Fibroblast of lung (primary cell): ENCODE measurements around the gene USP31. TPM values are rescaled to one million over a fixed set of nuclear protein-coding genes. Genes with fewer than 3 reads are reported as not detected.

Experiments
- DNase-seq, 2 donors: peaks; one replicate each; pipeline versions ENCODE4 v3.0.0 to v3.0.0-alpha.2; 2010; ENCODE audit warnings: low read depth in 2 of 2
- H2AFZ ChIP-seq: 2 replicates; pipeline ENCODE4 v1.5.1; 2012; ENCODE audit warnings: low read length, control low read depth, inconsistent platforms
- H3K27ac ChIP-seq: 2 replicates; pipeline ENCODE4 v1.5.1; 2011; ENCODE audit warnings: low read length, control low read depth; ENCODE audit not compliant: insufficient read depth
- H3K27me3 ChIP-seq: 2 replicates; pipeline ENCODE4 v1.5.1; 2011; ENCODE audit warnings: mild to moderate bottlenecking, low read length; ENCODE audit not compliant: control insufficient read depth, insufficient read depth
- H3K36me3 ChIP-seq: 2 replicates; pipeline ENCODE4 v1.5.1; 2011; ENCODE audit warnings: low read length; ENCODE audit not compliant: control insufficient read depth, insufficient read depth
- H3K4me1 ChIP-seq: 2 replicates; pipeline ENCODE4 v1.5.1; 2011; ENCODE audit warnings: low read length; ENCODE audit not compliant: control insufficient read depth, insufficient read depth; ENCODE audit errors: extremely low read depth
- H3K4me2 ChIP-seq: 2 replicates; pipeline ENCODE4 v1.5.1; 2011; ENCODE audit warnings: low read length, control low read depth; ENCODE audit not compliant: insufficient read depth; ENCODE audit errors: extremely low read depth
- H3K4me3 ChIP-seq, 4 experiments: fragments of 200-600 bp in 1 of 4; sonication (generic) in 1 of 4; replicated peaks in 1 of 4; 2 replicates each; pipeline ENCODE4 v1.5.1; 2011 to 2016; ENCODE audit warnings: low read length in 4 of 4, low read depth in 3 of 4, mild to moderate bottlenecking in 3 of 4, control low read depth in 2 of 4, inconsistent platforms in 1 of 4, mixed read lengths in 1 of 4; ENCODE audit not compliant: insufficient read depth in 1 of 4; ENCODE audit errors: control extremely low read depth in 1 of 4
- H3K79me2 ChIP-seq: 2 replicates; pipeline ENCODE4 v1.5.1; 2012; ENCODE audit warnings: mild to moderate bottlenecking, low read length, inconsistent platforms; ENCODE audit not compliant: control insufficient read depth, insufficient read depth
- H3K9ac ChIP-seq: 2 replicates; pipeline ENCODE4 v1.5.1; 2011; ENCODE audit warnings: mild to moderate bottlenecking, low read length, control low read depth; ENCODE audit not compliant: insufficient read depth
- H3K9me3 ChIP-seq: 2 replicates; pipeline ENCODE4 v1.5.1; 2012; ENCODE audit warnings: low read depth, low read length; ENCODE audit not compliant: control insufficient read depth, insufficient read depth
- H4K20me1 ChIP-seq: 2 replicates; pipeline ENCODE4 v1.5.1; 2011; ENCODE audit warnings: low read length; ENCODE audit not compliant: control insufficient read depth, insufficient read depth; ENCODE audit errors: extremely low read depth
- EZH2 ChIP-seq: IDR thresholded peaks from 2 replicates; pipeline ENCODE4 v1.5.1; 2012; ENCODE audit warnings: low read length, control low read depth, mild to moderate bottlenecking; ENCODE audit errors: missing control alignments
- polyA plus RNA-seq, 2 donors: library from polyadenylated mRNA; depleted of rRNA in 1 of 2; stranded (reverse) in 1 of 2; unstranded in 1 of 2; fragments of >200 nt; gene quantifications; 2 replicates each; pipeline ENCODE4 v1.2.1, GENCODE V29; 2011 to 2012; ENCODE audit warnings: missing spikeins in 1 of 2
- total RNA-seq: library from RNA; depleted of rRNA; stranded (reverse); fragments of >200 nt; gene quantifications from 2 replicates; pipeline ENCODE4 v1.2.1, GENCODE V29; 2014
- TF ChIP-seq, protein P1 (sequence below), 2 donors: IDR thresholded peaks in 1 of 2; conservative IDR thresholded peaks in 1 of 2; 1 replicate in 1 of 2; 2 replicates in 1 of 2; pipeline ENCODE4 v1.5.1; 2011 to 2012; ENCODE audit warnings: low read length in 2 of 2, control low read depth in 1 of 2, inconsistent platforms in 1 of 2, low read depth in 1 of 2, mild to moderate bottlenecking in 1 of 2

USP31 gene
- total and polyA plus RNA-seq, 2 donors (not counting 1 experiment from before 2014, with no cell fraction given): 4.8 to 5.8 TPM

DNA sequence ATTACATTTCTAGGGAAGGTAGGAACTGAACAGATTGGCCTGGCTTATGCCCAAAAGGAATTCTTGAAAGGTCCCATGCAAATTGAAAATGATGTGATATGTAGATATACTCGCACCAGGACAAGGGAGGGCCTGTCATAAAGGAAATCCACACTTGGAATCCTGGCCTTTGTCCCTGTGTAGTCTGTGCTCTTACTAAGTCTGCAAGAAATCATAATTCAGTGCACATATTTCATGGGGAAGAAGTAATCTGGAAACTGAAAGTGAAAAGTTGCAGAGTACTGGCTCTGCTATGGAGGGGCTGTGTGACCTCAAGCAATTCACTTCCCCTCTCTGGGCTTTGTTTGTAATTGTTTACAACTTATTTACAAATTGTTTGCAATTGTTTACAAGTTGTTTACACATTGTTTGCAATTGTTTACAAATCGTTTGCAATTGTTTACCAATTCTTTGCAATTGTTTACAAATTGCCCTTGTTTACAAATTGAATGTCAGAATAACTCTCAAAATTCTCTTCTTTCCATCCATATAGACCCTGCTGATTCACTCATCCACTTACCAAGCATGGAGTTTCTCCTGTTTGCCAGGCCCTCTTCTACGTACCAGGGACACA, 46.2 kb upstream of the USP31 start:
- H3K4me2 ChIP-seq: no peak overlapping the region
- no peaks in the 10 kb centered on the region for H3K36me3 ChIP-seq
- no peaks in the 10 kb centered on the region for H3K27me3 ChIP-seq
- no peaks in the 10 kb centered on the region for H3K9me3 ChIP-seq
- no peak overlapping the region for H3K9ac ChIP-seq
- H3K27ac ChIP-seq: no peak overlapping the region
- no peaks in the 10 kb centered on the region for H3K4me1 ChIP-seq
- H2AFZ ChIP-seq: no peak overlapping the region
- no peak overlapping the region for H3K4me3 ChIP-seq
- no peak for TF ChIP-seq EZH2
- TF ChIP-seq, protein P1, sequence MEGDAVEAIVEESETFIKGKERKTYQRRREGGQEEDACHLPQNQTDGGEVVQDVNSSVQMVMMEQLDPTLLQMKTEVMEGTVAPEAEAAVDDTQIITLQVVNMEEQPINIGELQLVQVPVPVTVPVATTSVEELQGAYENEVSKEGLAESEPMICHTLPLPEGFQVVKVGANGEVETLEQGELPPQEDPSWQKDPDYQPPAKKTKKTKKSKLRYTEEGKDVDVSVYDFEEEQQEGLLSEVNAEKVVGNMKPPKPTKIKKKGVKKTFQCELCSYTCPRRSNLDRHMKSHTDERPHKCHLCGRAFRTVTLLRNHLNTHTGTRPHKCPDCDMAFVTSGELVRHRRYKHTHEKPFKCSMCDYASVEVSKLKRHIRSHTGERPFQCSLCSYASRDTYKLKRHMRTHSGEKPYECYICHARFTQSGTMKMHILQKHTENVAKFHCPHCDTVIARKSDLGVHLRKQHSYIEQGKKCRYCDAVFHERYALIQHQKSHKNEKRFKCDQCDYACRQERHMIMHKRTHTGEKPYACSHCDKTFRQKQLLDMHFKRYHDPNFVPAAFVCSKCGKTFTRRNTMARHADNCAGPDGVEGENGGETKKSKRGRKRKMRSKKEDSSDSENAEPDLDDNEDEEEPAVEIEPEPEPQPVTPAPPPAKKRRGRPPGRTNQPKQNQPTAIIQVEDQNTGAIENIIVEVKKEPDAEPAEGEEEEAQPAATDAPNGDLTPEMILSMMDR (conservative IDR thresholded peaks at IDR 0.05 in 1 of 2, IDR thresholded peaks at IDR 0.05 in 1 of 2; ENCODE audit: low read depth in 1 of 2, low read length in 2 of 2): no peak
- H3K79me2 ChIP-seq: no peaks in the 10 kb centered on the region
- no peaks in the 10 kb centered on the region for H4K20me1 ChIP-seq
- no peak for DNase-seq

DNA sequence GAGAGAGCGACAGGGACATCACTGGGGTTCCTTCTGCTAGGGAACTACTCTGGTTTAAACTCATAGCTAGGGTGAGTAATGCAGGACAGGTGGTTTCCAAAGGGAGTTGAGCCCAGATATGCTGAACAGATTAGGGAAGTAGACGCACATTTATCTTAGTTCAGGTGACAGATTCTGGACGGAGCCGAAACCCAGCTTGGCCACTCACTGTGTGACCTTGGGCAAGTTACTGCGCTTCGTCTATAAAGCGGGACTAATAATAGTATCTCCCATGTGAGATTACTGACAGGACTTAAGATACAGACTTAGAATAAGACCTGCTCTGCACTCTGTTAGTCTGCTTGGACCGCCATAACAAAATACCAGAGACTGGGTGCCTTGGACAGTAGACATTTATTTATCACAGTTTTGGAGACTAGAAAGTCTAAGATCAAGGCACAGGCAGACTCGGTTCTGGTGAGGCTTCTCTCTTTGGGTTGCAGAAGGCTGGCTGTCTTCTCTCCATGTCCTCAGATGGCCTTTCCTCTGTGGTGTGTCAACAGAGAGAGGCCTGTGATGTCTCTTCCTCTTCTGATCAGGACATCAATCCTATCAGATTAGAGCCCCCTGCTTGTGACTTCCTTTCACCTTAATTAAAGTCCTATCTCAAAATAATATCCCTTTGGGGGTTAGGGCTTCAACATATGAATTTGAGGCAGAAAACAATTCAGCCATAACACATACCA, 45.4 kb upstream of the USP31 start:
- no peaks in the 10 kb centered on the region for H3K36me3 ChIP-seq
- no peak overlapping the region for H3K27ac ChIP-seq
- H3K4me1 ChIP-seq: no peaks in the 10 kb centered on the region
- no peaks in the 10 kb centered on the region for H3K79me2 ChIP-seq
- H3K27me3 ChIP-seq: no peaks in the 10 kb centered on the region
- no peaks in the 10 kb centered on the region for H3K9me3 ChIP-seq
- DNase-seq: no peak
- no peak overlapping the region for H2AFZ ChIP-seq
- H3K9ac ChIP-seq: no peak overlapping the region
- no peak overlapping the region for H3K4me3 ChIP-seq
- H3K4me2 ChIP-seq: no peak overlapping the region
- H4K20me1 ChIP-seq: no peaks in the 10 kb centered on the region
- TF ChIP-seq, protein P1 (conservative IDR thresholded peaks at IDR 0.05 in 1 of 2, IDR thresholded peaks at IDR 0.05 in 1 of 2; ENCODE audit: low read depth in 1 of 2, low read length in 2 of 2): no peak
- no peak for TF ChIP-seq EZH2

DNA sequence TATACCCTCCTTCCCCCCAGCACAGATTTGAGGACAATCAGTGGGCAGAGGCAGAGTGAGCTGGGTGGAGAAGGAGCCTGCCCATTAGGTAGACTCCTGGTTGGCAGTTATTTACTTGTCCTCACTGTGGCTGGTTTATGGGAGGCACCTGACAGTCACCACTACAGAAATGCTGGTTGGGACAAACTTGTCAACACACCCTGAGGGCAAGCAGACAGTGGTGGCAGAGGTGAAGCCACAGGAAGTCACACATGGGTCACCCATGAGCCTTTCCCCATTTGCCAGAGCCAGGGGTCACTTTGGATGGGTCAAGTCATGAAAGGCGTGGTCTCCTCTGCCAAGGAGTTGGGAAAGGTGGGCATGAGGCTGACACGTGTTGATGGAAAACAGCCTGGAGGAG, 39.7 kb upstream of the USP31 start:
- no peaks in the 10 kb centered on the region for H3K36me3 ChIP-seq
- no peaks in the 10 kb centered on the region for H3K9me3 ChIP-seq
- H3K79me2 ChIP-seq: no peaks in the 10 kb centered on the region
- no peak overlapping the region for H3K4me2 ChIP-seq
- H3K4me3 ChIP-seq: no peak overlapping the region
- no peaks in the 10 kb centered on the region for H4K20me1 ChIP-seq
- no peak overlapping the region for H2AFZ ChIP-seq
- H3K27me3 ChIP-seq: peaks cover 17% of the 10 kb centered on the region
- no peak for DNase-seq
- TF ChIP-seq, protein P1 (conservative IDR thresholded peaks at IDR 0.05 in 1 of 2, IDR thresholded peaks at IDR 0.05 in 1 of 2; ENCODE audit: low read depth in 1 of 2, low read length in 2 of 2): no peak
- no peak for TF ChIP-seq EZH2
- H3K9ac ChIP-seq: no peak overlapping the region
- no peaks in the 10 kb centered on the region for H3K4me1 ChIP-seq
- H3K27ac ChIP-seq: no peak overlapping the region
